Body of pancreas (tissue), 4 donors: Measurements from ENCODE around the gene SULT1C4. TPM values are rescaled to one million over a fixed set of nuclear protein-coding genes. Genes with fewer than 3 reads are reported as not detected.

ENCODE experiments used
- ATAC-seq: fragments of 150-250 bp; one replicate; pipeline ENCODE4 v1.9.1; 2016
- DNase-seq, 4 donors: peaks; one replicate each; pipeline ENCODE4 v3.0.0-alpha.2; 2019
- H3K27ac ChIP-seq, 4 donors: fragments of 200-600 bp; sonication (generic); 1 replicate in 3 of 4; 2 replicates in 1 of 4; pipeline versions ENCODE4 v1.5.1 to v1.6.1; 2016 to 2019; ENCODE audit warnings: mild to moderate bottlenecking in 1 of 4, mixed read lengths in 1 of 4, moderate library complexity in 1 of 4
- H3K27me3 ChIP-seq, 2 donors: fragments of 200-600 bp; sonication (generic); one replicate each; pipeline ENCODE4 v1.6.0; 2016; ENCODE audit warnings: mild to moderate bottlenecking in 1 of 2
- H3K36me3 ChIP-seq, 2 donors: fragments of 200-600 bp; sonication (generic); replicated peaks in 1 of 2; 2 replicates each; pipeline ENCODE4 v1.5.1; 2016; ENCODE audit warnings: low read depth in 2 of 2; ENCODE audit not compliant: insufficient read depth in 1 of 2
- H3K4me1 ChIP-seq: fragments of 200-600 bp; sonication (generic); one replicate; pipeline ENCODE4 v1.6.0; 2016
- H3K4me3 ChIP-seq, 2 donors: fragments of 200-600 bp; sonication (generic); 1 replicate in 1 of 2; 2 replicates in 1 of 2; pipeline ENCODE4 v1.5.1; 2016 to 2019
- H3K9me3 ChIP-seq, 3 donors: fragments of 200-600 bp; sonication (generic); 1 replicate in 2 of 3; 2 replicates in 1 of 3; pipeline ENCODE4 v1.5.1; 2016
- POLR2A ChIP-seq, 3 donors: fragments of 450-650 bp; IDR thresholded peaks; one replicate each; pipeline ENCODE4 v1.6.1; 2016; ENCODE audit warnings: antibody characterized with exemption in 3 of 3, mild to moderate bottlenecking in 2 of 3
- WGBS, 2 donors: methylation state at CpG; one replicate each; pipeline ENCODE4 v1.1.5; 2017; 5-methylcytosine and 5-hydroxymethylcytosine counted together
- intact Hi-C: fragments of 100-400 bp; cut with DNase I; formaldehyde crosslinking; loops from one replicate; pipeline ENCODE4 v1.15.1; 2023
- total RNA-seq, 2 donors: library from RNA; depleted of rRNA; stranded (reverse); fragments of >200 nt; gene quantifications; one replicate each; pipeline ENCODE4 v1.1.0, GENCODE V29; 2016
- TF ChIP-seq, protein P1 (sequence below), 7 experiments: fragments of 450-650 bp in 4 of 7; fragments of 200-600 bp in 3 of 7; sonication (generic) in 3 of 7; IDR thresholded peaks; one replicate each; pipeline ENCODE4 v1.5.1; 2016 to 2019; ENCODE audit warnings: antibody characterized with exemption in 7 of 7

SULT1C4 gene
- 1 to 10 TPM; 1.3 to 4.2 TPM for total RNA-seq

DNA sequence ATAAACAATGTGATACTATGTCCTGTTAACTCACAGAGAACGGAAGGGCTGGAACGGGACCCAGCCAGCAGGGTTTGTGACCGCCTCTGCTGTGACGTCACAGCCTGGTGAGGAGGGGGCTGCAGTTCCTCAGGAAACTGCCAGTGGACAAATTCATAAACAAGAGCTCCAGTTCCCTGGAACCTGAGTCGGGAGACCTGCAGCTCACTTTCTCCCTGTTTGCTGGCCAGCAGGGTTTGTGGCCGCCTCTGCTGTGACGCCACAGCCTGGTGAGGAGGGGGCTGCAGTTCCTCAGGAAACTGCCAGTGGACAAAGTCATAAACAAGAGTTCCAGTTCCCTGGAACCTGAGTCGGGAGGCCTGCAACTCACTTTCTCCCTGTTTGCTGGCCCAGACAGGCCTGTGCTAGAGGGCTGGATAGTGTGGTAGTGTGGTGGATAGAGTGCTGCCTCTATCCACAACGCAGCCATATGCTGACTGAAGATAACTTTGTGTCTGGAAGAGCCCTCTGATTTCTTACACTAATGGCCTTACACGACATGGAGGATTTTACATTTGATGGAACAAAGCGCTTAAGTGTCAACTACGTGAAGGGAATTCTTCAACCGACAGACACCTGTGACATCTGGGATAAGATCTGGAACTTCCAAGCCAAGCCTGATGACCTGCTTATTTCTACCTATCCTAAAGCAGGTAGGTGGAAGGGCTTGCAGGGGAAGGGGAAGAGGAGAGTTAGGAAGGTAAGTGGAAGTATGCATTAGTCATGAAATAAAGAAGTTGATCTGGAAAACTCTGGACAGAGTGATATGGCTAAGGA is at the start of gene SULT1C4:
Gene SULT1C4, plus strand, starts transcription at position 140 of the 816 bp plus-strand sequence. Its CDS starts 384 bp downstream, at position 524.
- peak within 1 kb of the TSS; percentile 24 to 63 (median 48) for H3K27ac ChIP-seq
- peak; percentile 23 to 49 (median 35) for DNase-seq
- intact Hi-C loops = no loop called here

DNA sequence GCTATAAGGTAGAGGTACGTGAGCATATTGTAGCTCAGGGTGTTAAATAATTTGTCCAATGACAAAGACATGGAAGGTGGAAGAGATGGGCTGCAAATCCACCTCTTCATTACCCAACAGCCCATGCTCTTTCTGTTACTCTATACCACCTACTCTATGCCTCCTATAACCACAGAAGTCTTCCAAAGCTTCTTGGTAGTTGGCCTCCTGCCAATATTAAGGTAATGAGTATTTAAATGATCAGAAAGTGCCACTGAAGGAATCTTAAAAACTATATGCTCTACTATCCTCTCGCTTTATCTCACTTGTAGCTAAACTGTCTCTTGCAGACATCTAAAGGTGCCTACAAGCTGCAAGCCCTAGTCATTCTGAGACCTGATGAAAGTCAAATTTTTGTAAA is 48.0 kb upstream of the SULT1C4 start:
- intact Hi-C loops = no loop called here
- Histone ChIP-seq H3K9me3 (no peaks in the 10 kb centered on the region), H3K4me1 (no peaks in the 10 kb centered on the region), H3K4me3 (no peak overlapping the region), H3K36me3 (no peaks in the 10 kb centered on the region), H3K27ac (no peak overlapping the region), H3K27me3 (no peaks in the 10 kb centered on the region)
- WGBS, 2 donors = 83 to 84% methylated on average over 2 of the region's 2 CpGs
- DNase-seq (no peak), ATAC-seq (no peak)
- TF ChIP-seq, protein P1, sequence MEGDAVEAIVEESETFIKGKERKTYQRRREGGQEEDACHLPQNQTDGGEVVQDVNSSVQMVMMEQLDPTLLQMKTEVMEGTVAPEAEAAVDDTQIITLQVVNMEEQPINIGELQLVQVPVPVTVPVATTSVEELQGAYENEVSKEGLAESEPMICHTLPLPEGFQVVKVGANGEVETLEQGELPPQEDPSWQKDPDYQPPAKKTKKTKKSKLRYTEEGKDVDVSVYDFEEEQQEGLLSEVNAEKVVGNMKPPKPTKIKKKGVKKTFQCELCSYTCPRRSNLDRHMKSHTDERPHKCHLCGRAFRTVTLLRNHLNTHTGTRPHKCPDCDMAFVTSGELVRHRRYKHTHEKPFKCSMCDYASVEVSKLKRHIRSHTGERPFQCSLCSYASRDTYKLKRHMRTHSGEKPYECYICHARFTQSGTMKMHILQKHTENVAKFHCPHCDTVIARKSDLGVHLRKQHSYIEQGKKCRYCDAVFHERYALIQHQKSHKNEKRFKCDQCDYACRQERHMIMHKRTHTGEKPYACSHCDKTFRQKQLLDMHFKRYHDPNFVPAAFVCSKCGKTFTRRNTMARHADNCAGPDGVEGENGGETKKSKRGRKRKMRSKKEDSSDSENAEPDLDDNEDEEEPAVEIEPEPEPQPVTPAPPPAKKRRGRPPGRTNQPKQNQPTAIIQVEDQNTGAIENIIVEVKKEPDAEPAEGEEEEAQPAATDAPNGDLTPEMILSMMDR (IDR thresholded peaks at IDR 0.05) = no peak
- no peak for TF ChIP-seq POLR2A (IDR thresholded peaks at IDR 0.05)

More for the DNA sequence above, at the start of gene SULT1C4:
- no peaks in the 10 kb centered on the region for H3K36me3 ChIP-seq
- peaks cover 9% of the 10 kb centered on the region for H3K4me1 ChIP-seq
- peak in 1 of 3 donors; percentile 7 for TF ChIP-seq POLR2A (IDR thresholded peaks at IDR 0.05)
- TF ChIP-seq, protein P1 (IDR thresholded peaks at IDR 0.05) = no peak
- H3K4me3 ChIP-seq = no peak within 1 kb of the TSS
- no peaks in the 10 kb centered on the region for H3K27me3 ChIP-seq
- ATAC-seq = peak; percentile 45
- WGBS, 2 donors = 30 to 51% methylated on average over 12 to 13 of the region's 13 CpGs
- H3K9me3 ChIP-seq = no peaks in the 10 kb centered on the region

DNA sequence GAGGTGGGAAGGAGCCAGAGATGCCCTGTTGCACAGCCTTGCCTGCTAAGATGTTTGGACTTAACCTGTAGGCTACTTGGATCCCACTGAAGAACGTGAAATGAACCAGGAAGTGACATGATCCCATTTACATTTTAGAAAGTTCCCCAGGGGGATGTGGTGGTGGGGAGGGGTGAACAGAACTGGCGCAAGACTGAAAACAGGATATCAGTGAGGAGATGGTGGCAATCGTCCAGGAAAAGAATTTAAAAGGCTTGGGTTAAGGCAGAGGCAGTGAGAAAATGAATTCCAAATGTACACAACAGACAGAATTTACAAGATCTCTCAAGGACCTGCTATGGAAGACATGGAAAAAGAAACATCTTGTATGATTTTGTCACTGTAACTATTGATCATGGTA is 46.8 kb upstream of the SULT1C4 start:
- no peaks in the 10 kb centered on the region for H3K36me3 ChIP-seq
- no peaks in the 10 kb centered on the region for H3K27me3 ChIP-seq
- no peak for TF ChIP-seq POLR2A (IDR thresholded peaks at IDR 0.05)
- TF ChIP-seq, protein P1 (IDR thresholded peaks at IDR 0.05) = no peak
- no peak for ATAC-seq
- WGBS, 2 donors = 51 to 62% methylated on average over 3 of the region's 3 CpGs
- H3K27ac ChIP-seq = no peak overlapping the region
- no peaks in the 10 kb centered on the region for H3K4me1 ChIP-seq
- DNase-seq = no peak
- H3K9me3 ChIP-seq = no peaks in the 10 kb centered on the region
- H3K4me3 ChIP-seq = no peak overlapping the region
- intact Hi-C loops = no loop called here

DNA sequence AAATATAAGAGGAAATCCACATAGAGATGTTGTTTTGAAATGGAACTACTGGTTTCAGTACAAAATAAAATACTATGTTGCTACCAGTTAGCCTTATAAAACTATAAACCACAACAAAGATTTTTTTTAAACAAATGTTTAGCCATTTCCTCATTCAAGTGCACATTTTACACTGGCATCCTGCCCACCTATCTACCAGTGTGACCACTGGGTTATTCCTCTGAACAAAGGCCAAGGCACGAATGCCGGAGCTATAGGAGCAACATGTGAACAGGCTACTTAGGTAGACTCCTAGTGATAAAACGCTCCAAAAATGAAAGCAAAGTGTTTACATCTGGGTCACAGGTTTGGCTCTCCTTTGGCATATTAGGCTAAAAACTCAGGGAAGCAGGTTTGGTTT is 31.8 kb upstream of the SULT1C4 start:
- Histone ChIP-seq H3K4me1 (no peaks in the 10 kb centered on the region), H3K9me3 (no peaks in the 10 kb centered on the region), H3K27me3 (no peaks in the 10 kb centered on the region), H3K27ac (no peak overlapping the region), H3K4me3 (no peak overlapping the region), H3K36me3 (no peaks in the 10 kb centered on the region)
- DNase-seq (peak in 3 of 4 donors; percentile 11 to 27 (median 14)), ATAC-seq (no peak)
- TF ChIP-seq POLR2A (IDR thresholded peaks at IDR 0.05) = no peak
- TF ChIP-seq, protein P1 (IDR thresholded peaks at IDR 0.05) = no peak
- 32% methylated on average over 3 of the region's 3 CpGs for WGBS, 2 donors
- intact Hi-C loops = no loop called here
